Neural cell (in vitro differentiated cells): ENCODE measurements around the gene MACC1. TPM values are rescaled to one million over a fixed set of nuclear protein-coding genes. Genes with fewer than 3 reads are reported as not detected.

Experiments used
- H2AFZ ChIP-seq: fragments of 200-600, 300-800 bp; sonication (generic), shearing (Covaris generic); 2 replicates; pipeline ENCODE4 v1.6.0; 2014; ENCODE audit warnings: low read depth, mild to moderate bottlenecking, antibody characterized with exemption, low read length, moderate library complexity
- H3F3A ChIP-seq: fragments of 200-600 bp; shearing (Covaris generic); 2 replicates; pipeline ENCODE4 v1.6.1; 2016; ENCODE audit warnings: mild to moderate bottlenecking, moderate library complexity, mixed read lengths, antibody characterized with exemption, low read length; ENCODE audit not compliant: insufficient read depth, poor library complexity, severe bottlenecking
- H3K27ac ChIP-seq: fragments of 200-600, 300-800 bp; sonication (generic), shearing (Covaris generic); 2 replicates; pipeline ENCODE4 v1.5.1; 2014; ENCODE audit warnings: mild to moderate bottlenecking, low read length, moderate library complexity
- H3K27me3 ChIP-seq: fragments of 300-800, 200-600 bp; sonication (generic), shearing (Covaris generic); 2 replicates; pipeline ENCODE4 v1.6.0; 2014; ENCODE audit warnings: mild to moderate bottlenecking, low read depth, low read length, moderate library complexity; ENCODE audit not compliant: insufficient read depth
- H3K36me3 ChIP-seq: fragments of 300-800, 200-600 bp; sonication (generic), shearing (Covaris generic); 2 replicates; pipeline ENCODE4 v1.5.1; 2014; ENCODE audit warnings: mild to moderate bottlenecking, antibody characterized with exemption, low read length, moderate library complexity; ENCODE audit not compliant: insufficient read depth
- H3K4me2 ChIP-seq: fragments of 300-800, 200-600 bp; sonication (generic), shearing (Covaris generic); 2 replicates; pipeline ENCODE4 v1.6.0; 2014; ENCODE audit warnings: mild to moderate bottlenecking, low read length
- H3K4me3 ChIP-seq: fragments of 300-800, 200-600 bp; sonication (generic), shearing (Covaris generic); 2 replicates; pipeline ENCODE4 v1.5.1; 2014; ENCODE audit warnings: mild to moderate bottlenecking, low read length, moderate library complexity
- H3K79me2 ChIP-seq: fragments of 200-600 bp; shearing (Covaris generic); replicated peaks from 2 replicates; pipeline ENCODE4 v1.6.0; 2014; ENCODE audit warnings: mild to moderate bottlenecking, low read length, moderate library complexity; ENCODE audit not compliant: insufficient read depth
- H3K9ac ChIP-seq: fragments of 300-800, 200-600 bp; sonication (generic), shearing (Covaris generic); 2 replicates; pipeline ENCODE4 v1.6.1; 2016; ENCODE audit warnings: mild to moderate bottlenecking, low read length, mixed read lengths
- H3K9me2 ChIP-seq: fragments of 200-600 bp; shearing (Covaris generic); 2 replicates; pipeline ENCODE4 v1.6.1; 2016; ENCODE audit warnings: mild to moderate bottlenecking, low read length, mixed read lengths; ENCODE audit not compliant: insufficient read depth
- H3K9me3 ChIP-seq: fragments of 200-600, 300-800 bp; sonication (generic), shearing (Covaris generic); 2 replicates; pipeline ENCODE4 v1.6.1; 2016; ENCODE audit warnings: mild to moderate bottlenecking, mixed run types, low read length, moderate library complexity, mixed read lengths
- H4K20me1 ChIP-seq: fragments of 200-600 bp; shearing (Covaris generic); 2 replicates; pipeline ENCODE4 v1.6.1; 2016; ENCODE audit warnings: mild to moderate bottlenecking, mixed run types; ENCODE audit not compliant: insufficient read depth
- EP300 ChIP-seq: fragments of 450-650 bp; conservative IDR thresholded peaks from 2 replicates; pipeline ENCODE4 v1.6.1; 2014; ENCODE audit warnings: antibody characterized with exemption, mild to moderate bottlenecking, moderate library complexity; ENCODE audit not compliant: poor library complexity, severe bottlenecking
- EZH2 ChIP-seq: fragments of 200-600, 300-800 bp; shearing (Covaris generic), sonication (generic); IDR thresholded peaks from 2 replicates; pipeline ENCODE4 v1.6.1; 2014; ENCODE audit warnings: antibody characterized with exemption, low read length, borderline replicate concordance, mild to moderate bottlenecking; ENCODE audit not compliant: insufficient read depth, poor library complexity, severe bottlenecking
- MXI1 ChIP-seq: fragments of 450-650 bp; conservative IDR thresholded peaks from 2 replicates; pipeline ENCODE4 v1.6.1; 2014; ENCODE audit warnings: antibody characterized with exemption, mild to moderate bottlenecking; ENCODE audit not compliant: poor library complexity, severe bottlenecking
- POLR2AphosphoS5 ChIP-seq: IDR thresholded peaks from 2 replicates; pipeline ENCODE4 v1.6.1; 2012
- RAD21 ChIP-seq: fragments of 450-650 bp; conservative IDR thresholded peaks from 2 replicates; pipeline ENCODE4 v1.6.1; 2014; ENCODE audit warnings: antibody characterized with exemption, mild to moderate bottlenecking, moderate library complexity
- SMC3 ChIP-seq: fragments of 450-650 bp; conservative IDR thresholded peaks from 2 replicates; pipeline ENCODE4 v1.6.1; 2014; ENCODE audit warnings: antibody characterized with exemption, mild to moderate bottlenecking, moderate library complexity; ENCODE audit not compliant: poor library complexity
- TAF1 ChIP-seq: IDR thresholded peaks from 2 replicates; pipeline ENCODE4 v1.6.1; 2012; ENCODE audit warnings: low read depth
- polyA plus RNA-seq: library from polyadenylated mRNA; depleted of rRNA; stranded (reverse); fragments of >200 nt; gene quantifications from 2 replicates; pipeline ENCODE4 v1.2.3, GENCODE V29; 2014
- TF ChIP-seq, protein P1 (sequence below): IDR thresholded peaks from 2 replicates; pipeline ENCODE4 v1.6.1; 2012; ENCODE audit warnings: borderline replicate concordance
- TF ChIP-seq, protein P2 (sequence below): fragments of 450-650 bp; IDR thresholded peaks from 2 replicates; pipeline ENCODE4 v1.5.1; 2014; ENCODE audit warnings: antibody characterized with exemption, mild to moderate bottlenecking, moderate library complexity; ENCODE audit not compliant: poor library complexity, severe bottlenecking

Gene MACC1
- polyA plus RNA-seq, 1 donor from 2014 or later = 0.20 TPM

DNA sequence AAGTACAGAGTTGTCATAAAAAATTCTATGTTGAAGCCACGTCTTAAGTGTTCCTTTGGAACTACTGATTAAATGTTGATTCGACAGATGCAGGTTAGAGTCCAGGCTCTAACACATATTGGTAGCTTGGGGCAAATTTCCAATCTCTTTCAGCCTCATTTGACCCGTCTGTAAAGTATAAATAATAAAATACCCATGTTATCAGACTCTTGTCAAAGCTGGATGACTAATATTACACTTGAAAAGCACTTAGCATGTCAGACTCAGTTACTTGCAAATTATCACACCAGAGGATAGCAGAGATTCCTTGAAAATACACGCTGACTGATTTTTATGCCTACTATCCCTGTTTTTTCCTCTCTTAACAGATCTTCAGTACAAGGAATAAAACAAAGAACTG, 18.1 kb upstream of the MACC1 start:
- Histone ChIP-seq H3K27ac (no peak overlapping the region), H3K9me3 (no peaks in the 10 kb centered on the region), H4K20me1 (no peaks in the 10 kb centered on the region), H3F3A (peaks cover 13% of the 10 kb centered on the region), H3K4me3 (no peak overlapping the region), H3K27me3 (peaks cover 7% of the 10 kb centered on the region), H3K79me2 (no peaks in the 10 kb centered on the region), H3K4me2 (no peak overlapping the region), H3K9ac (no peak overlapping the region), H3K36me3 (no peaks in the 10 kb centered on the region), H3K9me2 (no peaks in the 10 kb centered on the region), H2AFZ (no peak overlapping the region)
- TF ChIP-seq SMC3 (no peak), POLR2AphosphoS5 (peak; percentile 97), EP300 (peak; percentile 90), TAF1 (no peak), MXI1 (no peak)
- TF ChIP-seq, protein P1, sequence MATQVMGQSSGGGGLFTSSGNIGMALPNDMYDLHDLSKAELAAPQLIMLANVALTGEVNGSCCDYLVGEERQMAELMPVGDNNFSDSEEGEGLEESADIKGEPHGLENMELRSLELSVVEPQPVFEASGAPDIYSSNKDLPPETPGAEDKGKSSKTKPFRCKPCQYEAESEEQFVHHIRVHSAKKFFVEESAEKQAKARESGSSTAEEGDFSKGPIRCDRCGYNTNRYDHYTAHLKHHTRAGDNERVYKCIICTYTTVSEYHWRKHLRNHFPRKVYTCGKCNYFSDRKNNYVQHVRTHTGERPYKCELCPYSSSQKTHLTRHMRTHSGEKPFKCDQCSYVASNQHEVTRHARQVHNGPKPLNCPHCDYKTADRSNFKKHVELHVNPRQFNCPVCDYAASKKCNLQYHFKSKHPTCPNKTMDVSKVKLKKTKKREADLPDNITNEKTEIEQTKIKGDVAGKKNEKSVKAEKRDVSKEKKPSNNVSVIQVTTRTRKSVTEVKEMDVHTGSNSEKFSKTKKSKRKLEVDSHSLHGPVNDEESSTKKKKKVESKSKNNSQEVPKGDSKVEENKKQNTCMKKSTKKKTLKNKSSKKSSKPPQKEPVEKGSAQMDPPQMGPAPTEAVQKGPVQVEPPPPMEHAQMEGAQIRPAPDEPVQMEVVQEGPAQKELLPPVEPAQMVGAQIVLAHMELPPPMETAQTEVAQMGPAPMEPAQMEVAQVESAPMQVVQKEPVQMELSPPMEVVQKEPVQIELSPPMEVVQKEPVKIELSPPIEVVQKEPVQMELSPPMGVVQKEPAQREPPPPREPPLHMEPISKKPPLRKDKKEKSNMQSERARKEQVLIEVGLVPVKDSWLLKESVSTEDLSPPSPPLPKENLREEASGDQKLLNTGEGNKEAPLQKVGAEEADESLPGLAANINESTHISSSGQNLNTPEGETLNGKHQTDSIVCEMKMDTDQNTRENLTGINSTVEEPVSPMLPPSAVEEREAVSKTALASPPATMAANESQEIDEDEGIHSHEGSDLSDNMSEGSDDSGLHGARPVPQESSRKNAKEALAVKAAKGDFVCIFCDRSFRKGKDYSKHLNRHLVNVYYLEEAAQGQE = peak; percentile 77

DNA sequence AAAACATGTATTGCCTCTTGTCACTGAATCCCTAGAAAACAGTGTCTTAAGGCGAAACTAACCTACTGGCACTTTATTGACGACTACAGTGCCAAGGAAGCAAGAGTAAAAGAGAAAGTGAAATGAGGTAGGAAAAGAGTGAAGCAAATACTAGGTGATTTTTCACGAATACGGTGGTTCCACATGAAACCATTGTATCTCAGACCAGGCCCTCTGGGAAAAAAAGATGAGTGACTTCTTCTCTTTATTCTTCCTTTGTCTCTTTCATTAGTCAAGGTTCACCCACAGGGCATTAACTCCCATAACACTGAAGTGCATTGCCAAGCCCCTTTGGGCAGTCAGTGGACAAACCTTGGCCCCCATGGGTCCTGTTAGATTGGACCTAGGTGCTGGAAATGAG, 16.2 kb upstream of the MACC1 start:
- H4K20me1 ChIP-seq = no peaks in the 10 kb centered on the region
- no peak overlapping the region for H3K4me3 ChIP-seq
- H3K9me3 ChIP-seq = no peaks in the 10 kb centered on the region
- H3K79me2 ChIP-seq = no peaks in the 10 kb centered on the region
- H2AFZ ChIP-seq = no peak overlapping the region
- TF ChIP-seq TAF1 (no peak), RAD21 (no peak), MXI1 (no peak), EZH2 (no peak), EP300 (no peak), POLR2AphosphoS5 (no peak), SMC3 (no peak)
- TF ChIP-seq, protein P1 = no peak
- TF ChIP-seq, protein P2, sequence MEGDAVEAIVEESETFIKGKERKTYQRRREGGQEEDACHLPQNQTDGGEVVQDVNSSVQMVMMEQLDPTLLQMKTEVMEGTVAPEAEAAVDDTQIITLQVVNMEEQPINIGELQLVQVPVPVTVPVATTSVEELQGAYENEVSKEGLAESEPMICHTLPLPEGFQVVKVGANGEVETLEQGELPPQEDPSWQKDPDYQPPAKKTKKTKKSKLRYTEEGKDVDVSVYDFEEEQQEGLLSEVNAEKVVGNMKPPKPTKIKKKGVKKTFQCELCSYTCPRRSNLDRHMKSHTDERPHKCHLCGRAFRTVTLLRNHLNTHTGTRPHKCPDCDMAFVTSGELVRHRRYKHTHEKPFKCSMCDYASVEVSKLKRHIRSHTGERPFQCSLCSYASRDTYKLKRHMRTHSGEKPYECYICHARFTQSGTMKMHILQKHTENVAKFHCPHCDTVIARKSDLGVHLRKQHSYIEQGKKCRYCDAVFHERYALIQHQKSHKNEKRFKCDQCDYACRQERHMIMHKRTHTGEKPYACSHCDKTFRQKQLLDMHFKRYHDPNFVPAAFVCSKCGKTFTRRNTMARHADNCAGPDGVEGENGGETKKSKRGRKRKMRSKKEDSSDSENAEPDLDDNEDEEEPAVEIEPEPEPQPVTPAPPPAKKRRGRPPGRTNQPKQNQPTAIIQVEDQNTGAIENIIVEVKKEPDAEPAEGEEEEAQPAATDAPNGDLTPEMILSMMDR = no peak
- H3K9me2 ChIP-seq = no peaks in the 10 kb centered on the region
- H3K9ac ChIP-seq = no peak overlapping the region
- H3K36me3 ChIP-seq = no peaks in the 10 kb centered on the region
- H3F3A ChIP-seq = peaks cover 13% of the 10 kb centered on the region
- peaks cover 7% of the 10 kb centered on the region for H3K27me3 ChIP-seq
- no peak overlapping the region for H3K4me2 ChIP-seq
- H3K27ac ChIP-seq = no peak overlapping the region
